ENCODE results near the gene CRHR1.
"Not testable (repeated sequence)": the region's sequence is repeated elsewhere in the genome, so short reads cannot be mapped to it uniquely, and the experiment has no call there.

Gene CRHR1

GRCh38 chr17:45784293-45784740 lies at the start of gene CRHR1:
TSS of gene CRHR1 (plus strand) at chr17:45784320. CDS start at chr17:45784545, 225 bp downstream.
- FAIRE-seq, result no peak

DNA sequence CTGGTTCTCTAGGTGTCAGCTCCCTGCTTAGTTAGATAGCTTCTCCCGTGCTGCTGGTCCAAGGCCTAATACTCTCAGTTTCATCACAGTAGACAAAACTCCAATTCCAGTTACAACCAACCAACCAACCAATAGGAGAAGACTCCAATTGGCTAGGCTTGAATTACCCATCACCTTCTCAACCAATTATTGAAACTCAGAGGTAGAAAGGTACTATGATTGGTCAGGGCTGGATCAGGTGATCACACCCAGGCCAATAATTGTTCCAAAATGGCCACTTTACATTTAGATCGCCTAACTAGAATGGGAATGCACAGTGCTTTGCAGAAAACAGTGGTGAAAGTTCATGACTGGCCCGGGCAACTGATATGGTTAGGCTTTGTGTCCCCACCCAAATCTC lies 49.5 kb upstream of the CRHR1 start:
- no peak for FAIRE-seq

DNA sequence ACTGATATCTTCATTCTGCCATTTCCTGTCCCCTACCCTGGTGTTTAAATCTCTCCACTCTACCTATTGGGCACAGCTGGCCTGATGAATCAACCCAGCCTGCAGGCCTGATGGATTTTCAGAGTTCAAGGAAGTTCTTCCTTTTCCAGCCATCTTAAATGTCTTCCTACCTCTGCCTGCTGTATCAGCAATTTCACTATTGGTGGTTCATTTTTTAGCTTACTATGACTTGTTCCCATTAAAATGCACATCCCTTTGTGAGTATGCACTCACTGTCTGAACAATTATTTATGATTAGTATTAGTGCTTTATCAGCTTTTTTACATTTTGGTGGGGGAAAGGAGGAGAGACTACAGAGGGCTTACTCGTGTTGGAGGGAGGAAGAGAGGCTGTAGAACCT lies 48.6 kb upstream of the CRHR1 start:
- FAIRE-seq, result no peak

DNA sequence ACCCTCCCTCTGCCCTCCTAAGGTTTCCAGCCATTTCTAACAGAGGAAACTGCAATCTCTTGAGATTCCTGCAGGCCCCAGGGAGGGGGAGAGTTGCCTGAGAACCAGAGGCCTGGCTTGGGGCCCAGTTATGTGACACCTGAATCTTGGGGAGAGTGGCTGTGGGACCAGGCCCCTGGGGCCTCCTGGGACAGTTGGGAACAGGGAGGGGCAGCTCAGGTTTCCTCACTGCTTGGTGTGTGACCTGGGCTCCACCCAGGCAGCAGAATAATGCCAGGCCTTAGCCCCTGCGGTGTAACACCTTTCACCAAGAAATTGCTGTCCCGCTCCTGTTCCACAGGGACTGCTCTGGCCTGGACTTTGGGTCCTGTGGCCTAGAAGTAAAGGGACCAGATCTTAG lies 44.3 kb upstream of the CRHR1 start:
- no peak for FAIRE-seq

DNA sequence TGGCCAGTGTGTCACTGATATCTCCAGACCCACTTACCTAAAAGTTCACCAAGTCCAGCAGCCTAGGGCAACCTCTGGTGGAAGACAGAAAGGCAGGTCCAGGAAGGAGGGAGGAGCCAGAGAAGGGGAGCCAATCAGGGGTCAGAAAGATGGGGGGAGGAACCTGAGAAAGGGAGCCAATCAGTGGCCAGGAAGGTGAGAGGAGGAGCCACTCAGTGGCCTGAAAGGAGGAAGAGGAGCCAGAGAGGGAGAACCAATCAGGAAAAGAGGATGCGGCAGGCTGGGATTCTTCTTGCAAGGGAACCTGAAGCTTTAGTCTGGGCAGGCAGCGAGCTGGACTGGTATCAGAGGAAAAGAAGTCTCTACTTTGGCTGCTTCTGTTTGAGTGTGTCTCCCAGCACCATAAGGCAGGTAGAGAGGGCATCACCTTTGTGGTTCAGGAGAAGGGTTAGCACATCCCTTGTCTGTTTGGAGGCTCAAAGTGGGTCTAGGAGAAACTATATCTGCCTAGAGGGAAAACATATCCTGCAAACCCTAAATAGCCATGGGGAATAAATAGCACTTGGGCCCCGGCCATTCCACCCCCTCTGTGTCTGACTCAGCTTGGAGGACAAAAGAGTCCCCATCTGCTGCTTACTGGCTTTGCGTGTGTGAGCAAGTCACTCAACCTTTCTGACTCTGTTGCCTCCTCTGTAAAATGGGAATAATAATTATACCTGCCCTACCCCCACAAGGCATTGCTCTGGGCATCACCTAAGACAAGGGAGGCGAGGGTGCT lies 43.4 kb upstream of the CRHR1 start:
- no peak for FAIRE-seq

DNA sequence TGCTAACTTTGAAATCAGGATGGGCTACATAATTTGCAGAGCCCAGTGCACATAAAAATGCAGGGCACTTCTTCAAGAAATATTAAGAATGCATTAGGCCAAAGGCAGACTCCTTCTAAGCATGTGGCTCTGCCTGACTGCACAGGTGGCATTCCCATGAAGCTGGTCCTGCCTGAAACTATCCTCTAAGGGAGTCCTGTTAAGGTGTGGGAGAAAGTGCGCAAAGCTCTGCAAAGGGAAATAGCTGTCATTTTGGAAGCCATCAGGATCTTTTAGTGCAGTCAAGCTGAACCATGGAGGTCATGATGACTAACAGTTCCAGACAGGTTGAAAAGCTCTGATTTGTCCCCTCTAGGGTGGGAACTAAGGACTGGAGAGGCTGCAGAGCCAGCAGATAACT lies 41.9 kb upstream of the CRHR1 start:
- no peak for FAIRE-seq

DNA sequence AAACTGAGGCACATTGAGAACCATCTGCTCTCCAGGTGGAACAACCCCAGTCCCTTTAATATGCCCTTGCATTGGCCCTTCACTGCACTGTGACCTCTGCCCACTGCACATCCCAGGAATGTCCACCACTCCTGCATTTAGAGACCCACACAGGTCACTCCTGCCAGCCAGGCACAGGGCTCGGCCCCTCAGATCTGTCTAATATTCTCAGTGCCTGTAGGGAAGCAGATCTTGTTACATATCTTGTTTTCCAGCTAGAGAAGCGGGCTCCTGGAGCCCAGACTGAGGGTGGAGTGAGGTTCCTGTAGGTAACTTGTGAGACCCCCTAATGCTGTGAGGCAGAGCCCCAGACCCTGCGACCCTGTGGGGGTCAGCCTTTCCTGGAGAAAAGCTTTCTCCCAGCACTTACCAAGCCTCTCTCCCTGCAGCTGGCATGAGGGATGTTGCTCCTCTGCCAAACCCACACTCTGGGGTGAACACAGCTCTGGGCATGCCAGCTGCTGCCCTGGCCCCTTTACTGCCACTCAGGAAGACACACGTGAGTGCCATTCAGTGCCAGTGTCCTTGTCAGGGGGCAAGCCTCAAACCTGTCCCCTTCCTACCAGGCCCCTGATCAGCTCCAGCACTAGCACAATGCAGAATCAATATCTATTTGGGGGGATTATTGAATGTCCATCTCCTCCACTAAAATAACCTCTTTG lies 40.3 kb upstream of the CRHR1 start:
- FAIRE-seq, result no peak

DNA sequence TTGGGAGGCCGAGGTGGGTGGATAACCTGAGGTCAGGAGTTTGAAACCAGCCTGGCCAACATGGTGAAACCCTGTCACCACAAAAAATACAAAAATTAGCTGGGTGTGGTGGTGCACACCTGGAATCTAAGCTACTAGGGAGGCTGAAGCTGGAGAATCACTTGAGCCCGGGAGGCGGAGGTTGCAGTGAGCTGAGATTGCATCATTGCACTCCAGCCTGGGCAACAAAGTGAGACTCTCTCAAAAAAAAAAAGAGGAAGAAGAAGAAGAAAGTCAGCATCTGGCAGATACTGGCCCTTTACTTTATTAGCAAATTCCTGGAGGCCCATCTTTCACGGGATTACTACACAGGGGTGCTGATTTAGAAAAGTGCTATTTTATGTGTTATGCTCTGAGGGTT lies 39.3 kb upstream of the CRHR1 start:
- FAIRE-seq, result not testable (repeated sequence)

GRCh38 chr17:45745601-45746494 lies 38.3 kb upstream of the CRHR1 start:
- FAIRE-seq, result no peak

DNA sequence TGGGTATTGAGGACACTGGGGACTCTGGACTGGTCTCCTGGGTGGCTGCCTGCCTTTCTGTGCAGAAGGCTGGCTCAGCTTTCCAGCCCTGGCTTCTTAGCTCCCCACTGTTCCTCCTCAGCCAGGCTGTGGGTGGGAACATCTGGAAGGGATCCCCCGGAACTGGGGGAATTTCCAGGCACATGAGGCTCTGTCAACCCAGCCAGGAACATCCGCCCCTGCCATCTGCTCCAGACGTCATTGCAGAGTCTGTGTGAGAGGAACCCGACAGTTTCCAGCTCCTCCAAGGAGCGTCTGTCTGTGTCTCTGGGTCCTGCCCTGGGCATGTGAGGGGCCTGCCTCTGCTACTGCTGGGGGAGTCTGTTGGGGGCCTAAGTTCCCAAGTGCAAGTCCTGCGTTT lies 36.2 kb upstream of the CRHR1 start:
- no peak for FAIRE-seq

GRCh38 chr17:45748731-45749310 lies 35.3 kb upstream of the CRHR1 start:
- no peak for FAIRE-seq

DNA sequence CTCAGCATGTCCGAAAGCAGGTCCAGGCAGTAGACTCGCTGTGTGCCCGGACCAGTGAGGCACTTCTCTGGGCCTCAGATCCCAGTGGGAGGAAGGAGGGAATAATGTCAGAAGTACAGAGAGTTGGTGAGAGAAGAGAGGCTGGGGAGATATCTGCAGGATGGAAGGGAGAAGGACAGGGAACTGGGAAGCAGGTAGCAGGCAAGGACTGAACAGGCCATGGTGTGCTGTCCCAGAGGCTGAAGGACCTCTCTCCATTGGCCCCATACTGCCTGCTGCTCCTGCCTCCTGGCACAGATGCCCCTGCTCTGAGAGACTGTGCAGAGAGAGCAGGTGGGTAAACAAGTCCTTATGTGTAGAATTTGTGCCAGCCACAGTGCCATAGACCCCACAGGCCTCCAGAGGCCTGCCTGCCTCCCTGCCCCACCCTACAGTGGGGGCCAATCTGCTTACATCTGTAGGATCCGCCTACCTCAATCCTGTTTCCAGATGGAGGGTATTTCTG lies 34.2 kb upstream of the CRHR1 start:
- FAIRE-seq, result no peak

GRCh38 chr17:45750779-45751440 lies 33.2 kb upstream of the CRHR1 start:
- FAIRE-seq, result no peak

DNA sequence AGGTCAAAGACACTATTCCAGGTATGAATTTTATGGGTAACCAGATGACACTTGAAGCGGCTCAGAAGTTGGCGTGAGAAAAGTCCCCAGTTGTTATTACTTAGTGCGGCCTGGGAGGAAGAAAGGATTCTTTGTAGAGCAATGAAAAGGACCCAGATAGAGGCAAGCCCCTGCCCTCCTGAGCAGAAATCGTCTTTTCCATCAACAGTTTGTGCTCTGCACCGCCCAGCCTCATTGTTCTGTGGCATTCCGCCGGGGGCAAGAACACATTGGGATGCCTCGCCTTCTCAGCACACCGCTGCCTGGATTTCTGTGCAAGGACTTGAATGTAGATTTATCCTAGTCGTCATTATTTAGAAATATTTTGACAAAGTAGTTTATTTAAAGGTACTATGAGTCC lies 32.7 kb upstream of the CRHR1 start:
- FAIRE-seq, result no peak

DNA sequence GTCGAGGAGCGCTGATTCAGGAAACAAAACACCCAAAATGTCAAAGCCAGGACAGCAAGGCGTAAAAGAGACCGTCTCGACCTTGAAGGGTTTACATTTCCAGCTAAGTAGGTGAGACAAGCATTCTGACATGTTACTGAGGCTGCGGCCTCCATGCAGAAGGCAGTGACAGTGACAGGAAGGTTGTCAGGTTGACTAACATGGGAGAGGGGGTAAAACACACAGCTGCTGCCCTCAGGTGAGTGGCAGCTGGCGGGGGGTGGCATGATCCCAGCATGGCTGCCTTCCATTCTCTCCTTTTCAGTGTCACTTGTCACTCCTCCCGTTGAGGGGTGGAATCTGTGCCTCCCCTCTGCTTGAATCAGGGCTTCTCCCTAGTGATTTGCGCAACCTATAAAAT lies 31.9 kb upstream of the CRHR1 start:
- FAIRE-seq, result no peak

DNA sequence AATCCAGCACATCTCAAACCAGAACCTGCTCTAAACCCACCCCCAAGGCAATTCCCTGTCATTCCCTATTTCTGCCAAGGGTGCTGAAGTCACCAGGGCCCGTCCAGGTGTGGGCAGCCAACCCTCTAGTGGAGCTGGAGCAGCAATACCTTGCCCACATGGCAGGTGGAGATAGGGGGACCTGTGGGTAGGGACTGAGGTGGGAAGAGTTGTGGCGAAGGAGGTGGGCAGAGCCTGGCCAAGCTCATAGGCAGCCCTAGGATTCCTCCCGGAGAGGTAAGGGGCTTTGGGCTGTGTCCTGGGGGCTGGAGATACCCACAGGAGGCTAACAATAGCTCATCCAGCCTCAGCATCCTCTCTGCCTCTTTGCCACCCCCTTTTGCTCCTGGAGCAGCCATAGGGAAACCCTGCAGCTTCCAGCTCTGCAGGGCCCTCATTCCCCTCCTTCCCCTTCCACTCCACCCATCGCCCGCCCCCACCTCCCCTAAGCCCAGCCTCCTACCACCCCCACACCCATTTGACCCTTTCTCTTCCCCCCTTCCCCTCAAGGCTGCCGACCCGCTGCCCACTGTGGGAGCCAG lies 30.4 kb upstream of the CRHR1 start:
- no peak for FAIRE-seq

GRCh38 chr17:45755050-45755449 lies 29.1 kb upstream of the CRHR1 start:
- FAIRE-seq, result no peak

DNA sequence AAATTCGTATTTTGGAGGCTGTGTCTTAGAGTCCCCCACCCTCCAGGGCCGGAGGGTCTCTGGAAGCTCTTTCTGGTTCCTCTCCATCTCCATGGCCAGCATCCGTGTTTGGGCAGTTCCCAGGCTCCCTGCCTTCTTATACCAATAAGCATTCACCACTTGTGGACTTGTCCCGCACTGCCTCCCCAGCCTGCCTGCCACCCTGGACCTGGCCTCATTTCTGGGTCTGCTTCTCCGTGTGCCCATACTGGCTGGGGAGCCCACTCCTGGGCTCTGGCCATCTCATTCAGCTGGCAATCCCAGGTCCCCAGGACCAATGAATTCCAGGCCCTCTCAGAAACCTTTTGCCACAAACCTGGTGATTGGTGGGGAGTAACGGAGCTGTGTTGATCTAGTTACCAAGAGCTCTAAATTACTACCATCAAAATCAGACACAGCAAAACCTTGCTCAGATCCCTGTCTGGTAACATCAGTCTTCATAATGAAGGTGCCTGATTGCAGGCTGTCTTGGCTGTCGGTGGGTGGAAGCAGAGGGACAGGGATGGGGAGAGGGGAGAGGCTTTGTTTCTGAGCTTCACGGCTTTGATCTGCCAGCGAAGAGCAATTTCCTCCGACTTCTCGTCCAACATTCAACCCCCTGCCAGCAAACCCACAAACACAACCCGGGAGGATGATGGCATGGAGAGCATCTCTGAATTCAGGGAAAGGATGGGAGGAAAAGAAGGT lies 27.7 kb upstream of the CRHR1 start:
- no peak for FAIRE-seq

DNA sequence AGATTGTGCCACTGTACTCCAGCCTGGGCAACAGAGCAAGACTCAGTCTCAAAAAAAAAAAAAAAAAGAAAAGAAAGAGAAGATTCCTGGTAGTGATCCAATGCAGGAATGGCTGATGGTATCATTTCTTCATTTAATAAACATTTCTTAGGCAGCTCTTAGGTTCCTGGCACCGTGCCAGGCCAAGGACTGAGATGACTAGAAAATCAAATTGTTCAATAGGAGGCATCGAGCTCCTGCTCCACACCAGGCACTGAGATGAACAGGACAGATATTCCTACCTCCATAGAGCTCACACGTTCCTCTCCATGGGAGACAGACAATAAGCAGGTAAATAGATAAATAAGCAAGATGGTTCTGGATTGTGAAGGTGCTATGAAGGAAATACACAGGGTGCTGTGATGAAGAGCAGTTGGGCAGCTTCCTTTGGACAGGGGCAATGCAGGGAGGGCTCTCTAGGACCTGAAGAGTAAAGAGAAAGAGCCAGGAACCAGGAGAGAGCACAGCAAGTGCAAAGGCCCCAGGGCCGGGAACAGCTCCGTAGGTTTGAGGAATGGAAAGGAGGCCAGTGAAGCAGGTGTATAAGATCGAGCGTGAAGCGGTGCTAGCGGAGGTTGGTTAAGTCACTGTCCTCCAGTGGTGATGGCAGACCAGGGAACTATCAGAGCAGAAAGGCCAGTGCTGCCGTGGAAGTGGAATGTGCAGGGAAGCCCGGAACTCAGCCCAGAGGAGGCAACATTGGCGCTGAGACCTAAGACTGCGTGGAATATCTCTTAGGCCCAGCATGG lies 26.5 kb upstream of the CRHR1 start:
- FAIRE-seq, result no peak

DNA sequence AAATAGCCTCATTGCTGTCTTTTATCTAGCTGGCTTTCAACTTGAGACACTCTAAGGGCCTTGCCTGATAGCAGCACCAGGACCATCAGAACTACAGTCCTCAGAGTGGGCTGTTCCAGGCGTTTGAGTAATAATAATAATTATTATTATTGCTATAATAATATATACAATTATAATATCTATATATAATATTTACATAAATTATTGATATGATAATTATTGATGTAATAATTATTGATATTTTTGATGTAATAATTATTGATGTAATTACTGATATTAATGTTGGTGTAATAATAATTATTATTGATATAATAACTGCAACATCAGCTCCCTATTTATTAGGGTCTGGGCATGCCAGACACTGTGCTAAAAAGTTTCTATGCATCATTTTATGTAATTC lies 25.6 kb upstream of the CRHR1 start:
- peak; percentile 15 for FAIRE-seq

Measured in TTC549 (cell line).